Parathyroid adenoma (tissue), 2 donors: Measurements from ENCODE around the gene AFF3.

Experiments used
- H2AFZ ChIP-seq: fragments of 300-600 bp; sonication (generic); one replicate; pipeline ENCODE4 v1.7.0; 2017; ENCODE audit warnings: antibody characterized with exemption, mild to moderate bottlenecking
- H3K27ac ChIP-seq: fragments of 300-600 bp; sonication (generic); one replicate; pipeline ENCODE4 v1.7.0; 2017
- H3K27me3 ChIP-seq: fragments of 300-600 bp; sonication (generic); one replicate; pipeline ENCODE4 v1.7.0; 2017; ENCODE audit warnings: low read length; ENCODE audit not compliant: control insufficient read depth, insufficient read depth
- H3K36me3 ChIP-seq: fragments of 300-600 bp; sonication (generic); one replicate; pipeline ENCODE4 v1.7.0; 2017; ENCODE audit warnings: low read length; ENCODE audit not compliant: control insufficient read depth, insufficient read depth
- H3K4me1 ChIP-seq: fragments of 300-600 bp; sonication (generic); one replicate; pipeline ENCODE4 v1.7.0; 2017; ENCODE audit warnings: control low read depth
- H3K4me2 ChIP-seq: fragments of 300-600 bp; sonication (generic); one replicate; pipeline ENCODE4 v1.7.0; 2017; ENCODE audit warnings: low read length
- H3K4me3 ChIP-seq: fragments of 300-600 bp; sonication (generic); one replicate; pipeline ENCODE4 v1.7.0; 2017; ENCODE audit warnings: low read depth, low read length
- H3K79me2 ChIP-seq: fragments of 300-600 bp; sonication (generic); one replicate; pipeline ENCODE4 v1.7.0; 2017; ENCODE audit warnings: control low read depth
- H3K9ac ChIP-seq: fragments of 300-600 bp; sonication (generic); one replicate; pipeline ENCODE4 v1.7.0; 2017; ENCODE audit warnings: mild to moderate bottlenecking
- H3K9me3 ChIP-seq: fragments of 300-600 bp; sonication (generic); one replicate; pipeline ENCODE4 v1.7.0; 2017; ENCODE audit warnings: low read length; ENCODE audit not compliant: control insufficient read depth
- CTCF ChIP-seq: fragments of 300-600 bp; sonication (generic); IDR thresholded peaks from one replicate; pipeline ENCODE4 v1.7.0; 2017; ENCODE audit warnings: antibody characterized with exemption, mild to moderate bottlenecking
- donor health status: primary hyperparathyroidism.

AFF3 gene

GRCh38 chr2:99779276-99779675, 363.1 kb downstream of the AFF3 start:
- no peak overlapping the region for H3K9ac ChIP-seq
- H3K9me3 ChIP-seq, result no peaks in the 10 kb centered on the region
- H3K4me2 ChIP-seq, result no peak overlapping the region
- H3K36me3 ChIP-seq, result no peaks in the 10 kb centered on the region
- H3K27ac ChIP-seq, result no peak overlapping the region
- no peaks in the 10 kb centered on the region for H3K27me3 ChIP-seq
- no peaks in the 10 kb centered on the region for H3K79me2 ChIP-seq
- no peak overlapping the region for H2AFZ ChIP-seq
- H3K4me3 ChIP-seq, result no peak overlapping the region
- H3K4me1 ChIP-seq, result no peaks in the 10 kb centered on the region
- no peak for TF ChIP-seq CTCF

GRCh38 chr2:99777656-99778290, 364.6 kb downstream of the AFF3 start:
- Histone ChIP-seq H3K36me3 (no peaks in the 10 kb centered on the region), H3K79me2 (no peaks in the 10 kb centered on the region), H3K27ac (no peak overlapping the region), H3K4me3 (no peak overlapping the region), H2AFZ (no peak overlapping the region), H3K9ac (no peak overlapping the region), H3K4me2 (no peak overlapping the region), H3K9me3 (no peaks in the 10 kb centered on the region), H3K27me3 (no peaks in the 10 kb centered on the region), H3K4me1 (no peaks in the 10 kb centered on the region)
- TF ChIP-seq CTCF, result no peak

- no peak overlapping the region for H3K4me2 ChIP-seq
- no peak overlapping the region for H3K27ac ChIP-seq
- no peak for TF ChIP-seq CTCF
- H3K79me2 ChIP-seq, result no peaks in the 10 kb centered on the region
- H2AFZ ChIP-seq, result no peak overlapping the region
- H3K4me1 ChIP-seq, result no peaks in the 10 kb centered on the region
- no peak overlapping the region for H3K4me3 ChIP-seq
- H3K36me3 ChIP-seq, result no peaks in the 10 kb centered on the region
- H3K27me3 ChIP-seq, result no peaks in the 10 kb centered on the region
- H3K9ac ChIP-seq, result no peak overlapping the region
- no peaks in the 10 kb centered on the region for H3K9me3 ChIP-seq
Observed at GRCh38 chr2:99776906-99777646, 365.3 kb downstream of the AFF3 start.

GRCh38 chr2:99776206-99776905, 366.0 kb downstream of the AFF3 start:
- H3K27ac ChIP-seq, result no peak overlapping the region
- H3K9ac ChIP-seq, result no peak overlapping the region
- TF ChIP-seq CTCF, result no peak
- H3K4me3 ChIP-seq, result no peak overlapping the region
- no peak overlapping the region for H2AFZ ChIP-seq
- H3K4me2 ChIP-seq, result no peak overlapping the region
- no peaks in the 10 kb centered on the region for H3K36me3 ChIP-seq
- no peaks in the 10 kb centered on the region for H3K4me1 ChIP-seq
- no peaks in the 10 kb centered on the region for H3K27me3 ChIP-seq
- no peaks in the 10 kb centered on the region for H3K9me3 ChIP-seq
- H3K79me2 ChIP-seq, result no peaks in the 10 kb centered on the region
